Lower leg skin (tissue), 4 donors: ENCODE results near the gene DAB1. TPM values are rescaled to one million over a fixed set of nuclear protein-coding genes. Genes with fewer than 3 reads are reported as not detected.

Experiments
- DNase-seq, 2 donors: peaks; one replicate each; pipeline ENCODE4 v3.0.0-alpha.2; 2019; ENCODE audit warnings: low spot score in 2 of 2
- H3K4me3 ChIP-seq: fragments of 200-600 bp; sonication (generic); 2 replicates; pipeline ENCODE4 v1.5.1; 2017; ENCODE audit warnings: mild to moderate bottlenecking, low read depth; ENCODE audit not compliant: poor library complexity, severe bottlenecking
- CTCF ChIP-seq, 3 donors: fragments of 450-650 bp; IDR thresholded peaks; one replicate each; pipeline ENCODE4 v1.5.1; 2016; ENCODE audit warnings: antibody characterized with exemption in 3 of 3, mild to moderate bottlenecking in 3 of 3, moderate library complexity in 2 of 3
- POLR2A ChIP-seq, 2 donors: fragments of 450-650 bp; IDR thresholded peaks; one replicate each; pipeline ENCODE4 v1.6.1; 2016 to 2017; ENCODE audit warnings: antibody characterized with exemption in 2 of 2, mild to moderate bottlenecking in 1 of 2, moderate library complexity in 1 of 2
- WGBS, 2 donors: methylation state at CpG; one replicate each; pipeline ENCODE4 v1.1.5; 2018; 5-methylcytosine and 5-hydroxymethylcytosine counted together
- intact Hi-C: fragments of 100-400 bp; cut with DNase I; formaldehyde crosslinking; loops from one replicate; pipeline ENCODE4 v1.15.0; 2023; ENCODE audit warnings: low total_unique reads
- total RNA-seq, 4 donors: library from RNA; depleted of rRNA; stranded (reverse); fragments of >200 nt; gene quantifications; one replicate each; pipeline ENCODE4 v1.1.0, GENCODE V29; 2016

Gene DAB1
- under 1 TPM in 1 of 4 donors, not detected in 3; 0.58 TPM for total RNA-seq

- WGBS, 2 donors = 1 to 3% methylated on average over 10 to 20 of the region's 64 CpGs
- peak within 1 kb of the TSS; percentile 11 for H3K4me3 ChIP-seq
- TF ChIP-seq CTCF (IDR thresholded peaks at IDR 0.05) = no peak
- no peak for TF ChIP-seq POLR2A (IDR thresholded peaks at IDR 0.05)
- intact Hi-C loops = no loop called here
- no peak for DNase-seq
Measured at GRCh38 chr1:57423656-57424211, at the start of gene DAB1. Gene DAB1, minus strand, starts transcription at chr1:57424060. Its CDS starts 133,030 bp downstream, at chr1:57291030.

GRCh38 chr1:57473448-57473847 lies 49.6 kb upstream of the DAB1 start:
- DNase-seq = no peak
- TF ChIP-seq POLR2A (IDR thresholded peaks at IDR 0.05) (no peak), CTCF (IDR thresholded peaks at IDR 0.05) (no peak)
- H3K4me3 ChIP-seq = no peak overlapping the region
- intact Hi-C loops = no loop called here
- 57 to 60% methylated on average over 5 of the region's 5 CpGs for WGBS, 2 donors

- 89 to 97% methylated on average over 2 of the region's 2 CpGs for WGBS, 2 donors
- DNase-seq = no peak
- TF ChIP-seq POLR2A (IDR thresholded peaks at IDR 0.05) (no peak), CTCF (IDR thresholded peaks at IDR 0.05) (no peak)
- no peak overlapping the region for H3K4me3 ChIP-seq
- intact Hi-C loops = no loop called here
Measured at GRCh38 chr1:57471995-57472394, 48.1 kb upstream of the DAB1 start.

GRCh38 chr1:57470036-57470435 lies 46.2 kb upstream of the DAB1 start:
- WGBS, 2 donors = 89 to 94% methylated on average over 1 of the region's 1 CpG
- no peak for DNase-seq
- no peak for TF ChIP-seq CTCF (IDR thresholded peaks at IDR 0.05)
- no peak for TF ChIP-seq POLR2A (IDR thresholded peaks at IDR 0.05)
- no peak overlapping the region for H3K4me3 ChIP-seq
- intact Hi-C loops = no loop called here

- WGBS, 2 donors = 36 to 38% methylated on average over 2 of the region's 2 CpGs
- no peak for TF ChIP-seq POLR2A (IDR thresholded peaks at IDR 0.05)
- TF ChIP-seq CTCF (IDR thresholded peaks at IDR 0.05) = no peak
- intact Hi-C loops = no loop called here
- H3K4me3 ChIP-seq = no peak overlapping the region
- DNase-seq = no peak
Measured at GRCh38 chr1:57468641-57469523, 45.0 kb upstream of the DAB1 start.
